Activated CD8-positive, alpha-beta T cell treated with anti-CD3 and anti-CD28 coated beads for 36 hours (primary cell): ENCODE results near the gene NFE2L2. TPM values are rescaled to one million over a fixed set of nuclear protein-coding genes. Genes with fewer than 3 reads are reported as not detected.

Experiments used
- ATAC-seq: fragments of 200-7000 bp; cut with Tn5 transposase; one replicate; pipeline ENCODE4 v1.10.0; 2021; ENCODE audit warnings: mild to moderate bottlenecking, moderate library complexity
- CTCF ChIA-PET: fragments of 350-600 bp; sonication (Branson Sonifier 250); formaldehyde crosslinking; loops from one replicate; lab custom pipeline; 2021; ENCODE audit warnings: antibody characterized with exemption; lab: Charles Lee
- POLR2A ChIA-PET: fragments of 350-600 bp; sonication (Branson Sonifier 250); formaldehyde crosslinking; loops from one replicate; lab custom pipeline; 2021; ENCODE audit warnings: antibody characterized with exemption; lab: Charles Lee
- DNase-seq: peaks from one replicate; pipeline ENCODE4 v3.0.0-alpha.2; 2020
- H3K27ac Mint-ChIP-seq: one replicate; pipeline ENCODE4 v1.8.0; 2021; ENCODE audit warnings: mild to moderate bottlenecking, mixed read lengths
- H3K27me3 Mint-ChIP-seq: one replicate; pipeline ENCODE4 v1.8.0; 2021; ENCODE audit warnings: mixed read lengths
- H3K36me3 Mint-ChIP-seq: one replicate; pipeline ENCODE4 v1.8.0; 2021; ENCODE audit warnings: low read depth, mixed read lengths
- H3K4me1 Mint-ChIP-seq: one replicate; pipeline ENCODE4 v1.8.0; 2021; ENCODE audit warnings: low read depth, mixed read lengths
- H3K4me3 Mint-ChIP-seq: one replicate; pipeline ENCODE4 v1.8.0; 2021; ENCODE audit warnings: mild to moderate bottlenecking, moderate library complexity, mixed read lengths
- H3K9me3 Mint-ChIP-seq: one replicate; pipeline ENCODE4 v1.8.0; 2021; ENCODE audit warnings: mixed read lengths
- intact Hi-C: fragments of 100-400 bp; cut with micrococcal nuclease; formaldehyde crosslinking; loops from one replicate; pipeline ENCODE4 v1.10.0; 2022
- total RNA-seq, 2 experiments: library from RNA; stranded (reverse); gene quantifications; one replicate each; pipeline ENCODE4 v1.2.3, GENCODE V29; 2021
- TF ChIP-seq, protein P1 (sequence below): fragments of 200-600 bp; IDR thresholded peaks from one replicate; pipeline ENCODE4 v1.8.0; 2022; ENCODE audit warnings: antibody characterized with exemption, mild to moderate bottlenecking

NFE2L2 gene
- total RNA-seq, 2 experiments from 2014 or later: 57.3 to 57.6 TPM

DNA sequence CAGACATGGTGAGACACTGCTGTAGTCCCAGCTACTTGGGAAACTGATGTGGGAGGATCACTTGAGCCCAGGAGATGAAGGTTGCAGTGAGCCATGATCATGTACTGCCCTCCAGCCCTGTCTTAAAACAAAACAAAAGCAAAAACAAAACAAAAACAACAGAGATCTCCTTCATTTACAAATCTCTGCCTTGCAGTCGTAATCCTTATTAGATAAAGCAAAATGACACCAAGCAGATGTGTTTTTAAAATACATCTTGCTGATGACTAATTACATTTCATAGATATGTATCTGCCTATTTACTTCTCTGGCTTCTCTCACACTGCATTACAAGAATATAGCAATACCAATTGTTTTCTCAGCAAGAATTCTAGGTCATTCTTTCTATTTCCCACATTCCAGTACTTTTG is 22.8 kb downstream of the NFE2L2 start:
- Mint-ChIP-seq H3K9me3 (no peaks in the 10 kb centered on the region), H3K27me3 (no peaks in the 10 kb centered on the region), H3K4me3 (no peak overlapping the region), H3K27ac (peak overlapping the region; percentile 69), H3K36me3 (peaks cover 42% of the 10 kb centered on the region), H3K4me1 (peaks cover 78% of the 10 kb centered on the region)
- ATAC-seq (no peak), DNase-seq (no peak)
- CTCF ChIA-PET: interaction anchor here (0.7 to 7.1 kb wide), 6 partner anchors 11 to 77 kb away, joined by 3 to 33 read pairs (median 3); partner anchors contain the start of gene NFE2L2
- TF ChIP-seq, protein P1, sequence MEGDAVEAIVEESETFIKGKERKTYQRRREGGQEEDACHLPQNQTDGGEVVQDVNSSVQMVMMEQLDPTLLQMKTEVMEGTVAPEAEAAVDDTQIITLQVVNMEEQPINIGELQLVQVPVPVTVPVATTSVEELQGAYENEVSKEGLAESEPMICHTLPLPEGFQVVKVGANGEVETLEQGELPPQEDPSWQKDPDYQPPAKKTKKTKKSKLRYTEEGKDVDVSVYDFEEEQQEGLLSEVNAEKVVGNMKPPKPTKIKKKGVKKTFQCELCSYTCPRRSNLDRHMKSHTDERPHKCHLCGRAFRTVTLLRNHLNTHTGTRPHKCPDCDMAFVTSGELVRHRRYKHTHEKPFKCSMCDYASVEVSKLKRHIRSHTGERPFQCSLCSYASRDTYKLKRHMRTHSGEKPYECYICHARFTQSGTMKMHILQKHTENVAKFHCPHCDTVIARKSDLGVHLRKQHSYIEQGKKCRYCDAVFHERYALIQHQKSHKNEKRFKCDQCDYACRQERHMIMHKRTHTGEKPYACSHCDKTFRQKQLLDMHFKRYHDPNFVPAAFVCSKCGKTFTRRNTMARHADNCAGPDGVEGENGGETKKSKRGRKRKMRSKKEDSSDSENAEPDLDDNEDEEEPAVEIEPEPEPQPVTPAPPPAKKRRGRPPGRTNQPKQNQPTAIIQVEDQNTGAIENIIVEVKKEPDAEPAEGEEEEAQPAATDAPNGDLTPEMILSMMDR: no peak
- intact Hi-C loops: loop anchor here (1.0 kb wide), 1 partner anchor 27 kb away; no protein-coding TSS in a partner anchor
- POLR2A ChIA-PET: interaction anchor here (2.6 to 7.2 kb wide), 4 partner anchors 10 to 22 kb away, joined by 11 to 63 read pairs (median 22); partner anchors contain the start of gene NFE2L2

DNA sequence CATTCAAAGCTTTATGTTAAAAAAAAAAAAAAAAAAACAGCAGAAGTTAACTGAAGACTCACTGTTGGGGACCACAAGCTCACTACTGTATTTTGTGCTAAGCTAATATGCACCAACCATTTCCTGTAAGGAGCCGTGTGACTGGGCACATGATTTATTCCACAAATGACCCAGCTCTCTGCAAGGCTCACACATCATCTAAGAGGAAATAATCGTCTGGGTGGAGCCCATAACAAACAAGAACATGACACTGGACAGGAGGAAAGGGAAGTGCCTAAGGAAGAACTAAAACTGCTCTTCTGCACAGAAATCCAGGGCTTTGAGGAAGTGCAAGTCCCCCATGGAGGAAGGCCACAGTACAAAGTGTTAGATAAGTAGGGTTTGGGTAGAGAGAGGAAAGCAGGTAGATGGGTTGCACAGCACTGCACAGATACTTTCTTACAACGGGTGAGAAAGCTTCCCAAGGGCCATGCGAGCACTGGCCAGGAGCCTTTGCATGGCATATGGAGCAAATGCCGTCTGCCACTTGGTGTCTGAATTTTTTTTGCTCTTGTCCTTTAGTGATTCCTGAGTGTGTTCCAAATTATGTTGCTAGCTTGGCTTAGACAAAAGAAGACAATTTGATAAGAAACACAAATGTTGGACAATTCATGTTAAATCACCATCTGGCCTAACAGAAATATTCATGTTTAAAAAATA is 24.4 kb downstream of the NFE2L2 start:
- CTCF ChIA-PET: interaction anchor here (0.9 to 7.1 kb wide), 9 partner anchors 8 to 154 kb away, joined by 3 to 33 read pairs (median 4); partner anchors contain the start of gene NFE2L2
- POLR2A ChIA-PET: interaction anchor here (0.9 to 7.2 kb wide), 9 partner anchors 9 to 28 kb away, joined by 3 to 63 read pairs (median 5); partner anchors contain the start of gene NFE2L2
- Mint-ChIP-seq H3K27ac (peak overlapping the region; percentile 87), H3K36me3 (peaks cover 47% of the 10 kb centered on the region), H3K27me3 (no peaks in the 10 kb centered on the region), H3K4me1 (peaks cover 70% of the 10 kb centered on the region), H3K4me3 (no peak overlapping the region), H3K9me3 (no peaks in the 10 kb centered on the region)
- DNase-seq (peak; percentile 54), ATAC-seq (peak; percentile 87)
- intact Hi-C loops: no loop called here
- TF ChIP-seq, protein P1: no peak

DNA sequence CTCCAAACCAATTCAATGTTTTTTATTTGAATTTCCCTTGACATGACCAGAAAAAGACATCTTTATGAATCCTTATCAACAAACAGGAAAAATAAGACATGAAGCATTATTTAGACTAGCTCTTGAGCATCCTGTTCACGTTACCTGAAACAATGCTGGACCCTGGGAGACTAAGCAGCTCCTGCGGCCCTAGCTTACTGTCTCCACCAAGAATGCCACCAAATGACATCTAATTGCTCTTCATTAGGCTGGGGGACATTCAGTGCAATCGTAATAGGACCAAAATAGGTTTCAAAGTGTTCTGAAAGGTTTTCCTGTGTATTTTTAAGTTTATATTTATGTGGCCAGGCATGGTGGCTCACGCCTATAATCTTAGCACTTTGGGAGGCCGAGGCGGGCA is 25.5 kb downstream of the NFE2L2 start:
- no peak for DNase-seq
- intact Hi-C loops: no loop called here
- peaks cover 46% of the 10 kb centered on the region for H3K36me3 Mint-ChIP-seq
- ATAC-seq: no peak
- TF ChIP-seq, protein P1: no peak
- POLR2A ChIA-PET: interaction anchor here (0.6 to 7.2 kb wide), 12 partner anchors 8 to 173 kb away, joined by 3 to 63 read pairs (median 5); partner anchors contain the start of gene NFE2L2
- peak overlapping the region; percentile 37 for H3K27ac Mint-ChIP-seq
- no peaks in the 10 kb centered on the region for H3K27me3 Mint-ChIP-seq
- peaks cover 64% of the 10 kb centered on the region for H3K4me1 Mint-ChIP-seq
- CTCF ChIA-PET: interaction anchor here (0.6 to 7.1 kb wide), 12 partner anchors 8 to 155 kb away, joined by 3 to 33 read pairs (median 4); partner anchors contain the start of gene NFE2L2
- no peak overlapping the region for H3K4me3 Mint-ChIP-seq
- no peaks in the 10 kb centered on the region for H3K9me3 Mint-ChIP-seq

DNA sequence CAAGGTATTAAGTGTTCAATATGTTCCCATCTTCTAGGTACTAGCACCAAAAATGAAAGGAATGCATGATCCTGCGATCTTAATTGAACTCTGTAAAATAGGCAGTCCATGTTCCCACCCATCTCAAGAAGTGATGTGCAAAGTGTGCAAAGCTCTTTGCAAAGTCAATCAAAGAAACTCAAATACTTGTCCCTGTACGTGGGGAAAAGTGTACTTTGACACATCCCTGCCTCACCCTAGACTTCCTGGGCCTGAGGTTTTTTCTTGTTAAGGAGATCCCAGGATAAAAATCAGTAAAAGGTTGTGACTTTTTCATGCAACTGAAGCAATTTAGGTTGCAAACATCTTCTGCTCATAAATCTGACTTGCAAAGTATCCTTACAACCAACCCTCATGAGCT is 26.6 kb downstream of the NFE2L2 start:
- H3K27me3 Mint-ChIP-seq: no peaks in the 10 kb centered on the region
- TF ChIP-seq, protein P1: no peak
- POLR2A ChIA-PET: interaction anchor here (0.8 to 7.2 kb wide), 10 partner anchors 9 to 45 kb away, joined by 3 to 63 read pairs (median 5); partner anchors contain the start of gene NFE2L2
- CTCF ChIA-PET: interaction anchor here (1.1 to 7.1 kb wide), 5 partner anchors 9 to 73 kb away, joined by 3 to 33 read pairs (median 6); partner anchors contain the start of gene NFE2L2
- no peak overlapping the region for H3K4me3 Mint-ChIP-seq
- H3K4me1 Mint-ChIP-seq: peaks cover 58% of the 10 kb centered on the region
- no peak overlapping the region for H3K27ac Mint-ChIP-seq
- H3K9me3 Mint-ChIP-seq: no peaks in the 10 kb centered on the region
- ATAC-seq (no peak), DNase-seq (no peak)
- peaks cover 48% of the 10 kb centered on the region for H3K36me3 Mint-ChIP-seq
- intact Hi-C loops: no loop called here
